ENCODE measurements around the gene RPL22.

RPL22 gene

DNA sequence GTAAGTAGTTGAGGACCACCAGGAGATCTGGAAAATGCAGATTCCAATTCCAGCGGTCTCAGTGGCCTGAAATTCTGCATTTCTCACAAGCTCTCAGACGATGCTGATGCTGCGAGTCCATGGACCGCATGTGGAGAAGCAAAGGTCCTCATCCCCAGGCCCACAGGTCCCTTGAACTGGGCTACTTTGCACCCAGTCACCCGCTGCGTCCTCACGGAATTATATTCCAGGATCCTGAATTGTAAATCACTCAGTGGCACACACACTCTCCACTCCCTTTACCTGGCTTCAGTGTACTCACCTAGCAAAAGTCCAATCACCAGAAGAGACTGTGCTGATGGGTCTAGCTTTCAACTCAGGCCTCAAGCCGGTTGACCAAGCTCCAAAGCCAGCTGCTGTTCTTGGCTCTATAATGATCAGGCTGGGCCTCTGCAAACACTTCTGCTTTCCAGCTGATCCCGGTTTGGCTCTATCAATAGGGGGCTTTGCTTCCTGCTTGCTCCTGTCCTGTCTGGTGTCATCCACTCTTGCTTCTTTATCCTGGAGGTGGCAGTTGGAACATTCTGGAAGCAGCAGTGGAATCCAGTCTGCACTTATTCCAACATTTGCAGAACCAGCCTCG, 904 bp upstream of the RPL22 start:
- no peak for DNase-seq

GRCh38 chr1:6198646-6199297, 623 bp downstream of the RPL22 start:
- DNase-seq: peak; percentile 23

DNA sequence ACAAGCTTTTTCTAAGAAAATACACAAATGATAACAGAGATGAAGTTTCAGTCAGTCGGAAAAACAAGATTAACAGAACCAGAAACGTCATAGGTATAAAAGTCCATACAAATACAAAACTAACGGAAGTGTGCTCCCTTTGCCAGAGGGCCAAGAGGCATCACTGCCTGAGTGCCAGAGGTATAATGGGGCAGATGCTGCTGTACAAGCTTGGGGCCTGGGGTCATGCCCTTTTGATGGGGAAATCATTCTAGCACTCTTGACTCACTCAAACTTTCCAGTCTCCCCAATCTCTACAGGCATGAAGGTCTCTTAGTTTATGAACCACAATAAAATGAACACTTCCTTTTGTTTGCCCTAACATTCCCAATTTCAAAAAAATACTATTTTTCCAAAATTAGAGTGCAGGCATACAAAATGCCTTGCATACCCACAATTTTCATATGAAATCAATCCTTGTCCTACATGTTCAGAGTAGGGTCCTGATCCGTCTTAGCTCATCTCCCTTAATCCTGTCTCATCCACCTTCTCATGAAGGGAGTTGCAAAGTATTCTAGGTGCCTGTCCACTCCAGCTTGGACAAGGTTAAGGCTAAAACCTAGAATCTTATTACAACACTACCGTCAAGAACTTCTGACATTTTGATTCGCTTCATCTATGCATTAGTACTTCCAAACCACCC, 1.5 kb downstream of the RPL22 start:
- DNase-seq: no peak

DNA sequence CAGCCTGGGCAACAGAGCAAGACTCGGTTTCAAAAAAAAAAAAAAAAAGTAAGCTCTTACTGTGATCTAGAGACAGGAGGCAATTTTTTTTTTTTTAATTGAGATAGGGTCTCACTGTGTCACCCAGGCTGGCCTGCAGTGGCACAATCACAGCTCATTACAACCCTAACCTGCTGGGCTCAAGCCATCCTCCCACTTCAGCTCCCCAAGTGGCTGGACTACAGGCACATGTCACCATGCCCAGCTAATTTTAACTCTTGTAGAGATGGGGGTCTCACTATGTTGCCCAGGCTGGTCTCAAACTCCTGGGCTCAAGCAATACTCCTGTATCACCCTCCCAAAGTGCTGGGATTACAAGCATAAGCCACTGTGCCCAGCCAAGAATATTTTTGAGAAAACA, 7.4 kb downstream of the RPL22 start:
- no peak for DNase-seq

DNA sequence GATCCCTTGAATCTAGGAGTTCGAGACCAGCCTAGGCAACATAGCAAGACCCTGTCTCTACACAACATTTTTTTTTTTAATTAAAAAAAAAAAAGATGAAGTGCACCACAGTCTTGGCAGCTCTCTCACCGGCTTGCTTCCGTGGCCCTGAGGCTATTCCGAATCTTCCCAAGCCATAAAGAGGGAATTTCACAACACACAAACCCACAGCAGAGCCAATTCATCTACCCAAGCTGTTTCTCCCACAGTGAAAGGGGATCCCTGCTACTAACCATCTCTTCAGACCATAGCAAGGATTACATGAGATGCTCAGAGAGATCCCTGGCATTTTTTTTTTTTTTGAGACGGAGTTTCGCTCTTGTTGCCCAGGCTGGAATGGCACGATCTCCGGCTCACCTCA, 10.9 kb downstream of the RPL22 start:
- DNase-seq: no peak

DNA sequence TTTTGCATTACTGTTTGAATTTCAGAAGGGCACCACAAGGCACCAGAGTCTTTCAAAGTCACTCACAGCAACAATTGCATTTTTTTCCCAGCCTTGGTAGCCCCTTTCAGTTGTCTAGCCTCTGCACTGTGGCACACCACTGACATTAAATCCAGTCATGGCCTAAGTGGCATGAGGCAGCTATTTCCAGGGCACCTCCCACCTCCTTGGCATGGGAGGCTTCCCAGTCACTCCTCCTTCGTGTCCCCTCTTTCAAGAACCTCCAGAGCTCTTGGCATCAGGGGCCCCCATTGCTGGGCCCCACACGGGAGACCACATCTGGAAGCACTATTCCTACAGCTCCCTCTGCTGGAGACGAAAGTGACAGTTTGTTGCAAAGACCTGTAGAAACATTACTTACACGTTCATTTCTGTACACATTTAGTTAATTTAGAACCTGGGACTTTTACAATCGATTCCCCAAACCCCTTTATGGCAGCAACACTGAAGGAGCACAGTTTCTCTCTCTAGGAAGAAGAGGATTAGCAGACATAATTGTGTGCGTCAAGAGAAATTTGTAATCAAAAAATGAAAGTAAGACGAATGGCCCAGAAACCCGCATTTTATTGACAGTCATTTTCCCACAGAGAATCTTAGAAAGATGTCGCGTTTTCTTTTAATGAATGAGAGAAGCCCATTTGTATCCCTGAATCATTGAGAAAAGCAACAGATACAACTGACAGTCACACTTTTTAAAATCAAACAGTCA, 13.6 kb downstream of the RPL22 start:
- peak; percentile 10 for DNase-seq

DNA sequence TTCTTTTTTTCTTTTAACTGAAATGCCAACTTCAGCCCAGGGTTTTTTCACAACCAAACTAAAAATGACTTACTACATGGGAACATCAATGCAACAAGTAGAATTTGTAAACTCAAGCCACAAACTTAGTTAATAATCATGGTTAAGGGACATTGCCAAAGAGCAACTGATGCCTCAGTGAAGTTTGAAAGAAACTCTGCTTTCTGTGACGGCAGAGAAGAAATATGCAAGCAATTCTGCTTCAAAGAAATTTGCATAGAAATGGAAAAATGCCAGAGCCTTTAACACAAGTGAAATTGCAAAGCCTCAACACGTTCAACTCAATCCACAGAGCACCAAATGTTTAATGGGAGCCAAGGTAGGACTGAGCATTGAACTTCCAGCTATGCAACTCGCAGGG, 14.2 kb downstream of the RPL22 start:
- no peak for DNase-seq

- DNase-seq: no peak
Measured at GRCh38 chr1:6184083-6184783, 15.2 kb downstream of the RPL22 start.

DNA sequence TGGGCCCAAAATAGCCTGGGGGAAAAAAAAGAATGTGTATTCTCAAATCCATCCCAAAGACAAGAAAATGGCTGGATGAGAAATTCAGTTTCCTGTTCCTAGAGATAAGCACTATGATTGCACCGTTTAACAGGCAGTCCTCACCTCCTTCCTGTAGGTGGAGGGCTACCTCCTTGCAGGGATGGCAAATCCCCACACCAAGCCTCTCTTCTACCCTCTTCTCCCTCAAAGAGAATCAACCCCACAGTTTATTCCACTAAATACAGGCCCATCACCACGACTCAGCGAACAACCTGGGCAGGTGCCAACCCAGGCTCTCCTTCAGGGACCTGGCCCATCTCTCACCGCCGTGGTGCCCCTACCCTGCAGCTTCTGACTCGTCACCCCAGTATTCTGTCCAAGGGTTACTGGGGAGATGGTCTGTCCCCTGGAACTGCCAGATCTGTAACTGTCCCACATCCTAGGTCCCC, 15.8 kb downstream of the RPL22 start:
- no peak for DNase-seq

GRCh38 chr1:6181347-6181770, 18.0 kb downstream of the RPL22 start:
- no peak for DNase-seq

DNA sequence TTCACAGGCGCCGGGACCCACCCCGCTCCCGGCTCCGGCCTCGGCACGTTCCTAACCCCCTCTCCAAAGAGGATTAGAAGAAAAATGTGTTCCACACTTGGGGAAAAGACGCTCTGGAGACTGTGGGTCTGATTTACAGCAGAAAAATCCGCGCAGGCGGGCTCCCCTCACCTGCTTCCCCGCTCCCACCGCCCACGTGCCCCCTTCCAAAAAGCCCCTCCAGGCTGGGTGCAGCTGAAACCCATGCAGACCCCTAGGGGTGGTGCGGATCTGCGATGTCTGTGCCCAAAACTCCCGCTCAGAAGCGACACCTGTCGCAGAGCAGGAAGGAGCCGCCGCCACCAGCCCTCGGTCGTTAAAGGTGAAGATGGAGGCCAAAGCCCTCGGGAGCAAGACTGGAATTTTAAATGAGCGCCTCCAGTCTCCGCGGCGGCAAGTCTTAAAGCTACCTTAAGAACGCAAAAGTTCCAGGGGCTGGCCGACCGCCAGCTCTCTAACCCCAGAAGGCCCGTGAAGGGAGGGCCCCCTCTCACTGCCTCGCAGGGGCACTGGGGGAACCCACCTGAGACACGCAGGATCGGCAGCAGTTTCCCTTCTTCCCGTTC, 18.6 kb downstream of the RPL22 start:
- DNase-seq: no peak

GRCh38 chr1:6180268-6180706, 19.1 kb downstream of the RPL22 start, which contains the start of gene CHD5:
Gene CHD5 (minus strand): TSS chr1:6180321. CDS start chr1:6180023, 298 bp downstream.
- no peak for DNase-seq

DNA sequence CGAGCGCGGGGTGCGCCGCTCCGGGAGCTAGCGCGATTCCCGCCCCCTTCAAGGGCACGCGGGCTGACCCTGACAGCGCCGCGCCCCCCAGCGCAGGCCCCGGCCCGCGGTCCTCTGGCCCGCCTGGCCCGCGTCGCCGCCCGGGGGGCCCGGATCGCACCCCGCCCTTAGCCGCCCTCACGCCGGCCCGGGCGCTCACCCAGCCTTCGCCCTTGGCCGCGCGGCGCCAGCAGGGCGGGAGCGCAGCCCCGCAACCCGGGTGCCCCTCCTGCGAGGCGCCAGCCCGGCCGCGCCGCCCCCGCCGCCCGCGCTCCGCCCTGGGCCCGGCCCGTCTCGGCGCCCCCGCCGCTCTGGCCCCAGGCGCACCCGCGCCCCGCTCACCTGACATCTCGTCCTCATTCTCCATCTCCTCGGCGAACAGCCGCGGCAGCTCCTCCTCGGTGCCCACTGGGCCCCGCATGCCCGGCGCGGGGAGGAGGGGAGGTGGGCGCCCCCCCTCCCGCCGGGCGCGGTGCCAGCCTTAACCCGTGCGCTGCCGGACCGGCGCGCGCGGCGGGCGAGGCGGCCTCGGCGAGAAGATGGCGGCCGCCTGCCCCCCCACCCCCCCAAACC, 19.7 kb downstream of the RPL22 start:
- DNase-seq: no peak

DNA sequence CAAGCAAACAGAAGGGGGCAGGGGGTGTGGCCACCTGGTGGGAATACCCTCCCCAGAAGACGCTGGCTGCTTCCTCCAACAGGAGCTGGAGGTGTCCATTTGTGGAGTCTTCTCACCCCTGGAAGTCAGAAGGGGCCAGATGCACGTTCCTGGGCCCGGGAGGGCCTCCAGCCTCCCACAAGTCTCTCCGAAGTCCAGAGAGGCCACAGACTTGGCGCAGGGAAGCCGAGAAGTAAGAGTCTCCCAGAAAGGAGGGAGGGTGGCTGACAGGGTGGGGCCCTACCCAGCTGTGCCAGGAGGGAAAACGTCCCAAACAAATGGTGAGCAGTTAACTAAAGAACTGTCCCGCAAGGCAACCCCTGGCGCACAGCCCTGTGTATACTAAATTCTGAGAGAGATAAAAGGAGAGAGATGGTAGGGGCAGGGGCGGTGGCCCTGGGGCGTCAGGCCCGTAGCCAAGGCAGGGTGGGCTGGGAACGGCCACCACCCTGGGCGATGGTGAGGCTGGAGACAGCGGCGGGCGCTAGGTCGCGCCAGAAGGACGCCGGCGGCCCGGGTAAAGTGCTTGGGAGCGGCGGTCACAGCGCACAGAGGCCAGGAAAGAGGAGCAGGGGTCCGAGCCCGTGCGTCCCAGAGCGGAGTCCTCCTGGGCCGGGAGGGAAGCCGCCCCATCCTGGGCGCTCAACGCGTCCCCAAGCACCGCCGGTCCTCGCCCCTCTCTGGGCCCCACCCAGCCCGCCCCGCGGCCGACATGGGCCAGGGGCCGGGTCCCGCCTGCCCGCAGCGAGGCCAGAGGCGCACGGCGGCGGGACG, 20.4 kb downstream of the RPL22 start:
- no peak for DNase-seq

DNA sequence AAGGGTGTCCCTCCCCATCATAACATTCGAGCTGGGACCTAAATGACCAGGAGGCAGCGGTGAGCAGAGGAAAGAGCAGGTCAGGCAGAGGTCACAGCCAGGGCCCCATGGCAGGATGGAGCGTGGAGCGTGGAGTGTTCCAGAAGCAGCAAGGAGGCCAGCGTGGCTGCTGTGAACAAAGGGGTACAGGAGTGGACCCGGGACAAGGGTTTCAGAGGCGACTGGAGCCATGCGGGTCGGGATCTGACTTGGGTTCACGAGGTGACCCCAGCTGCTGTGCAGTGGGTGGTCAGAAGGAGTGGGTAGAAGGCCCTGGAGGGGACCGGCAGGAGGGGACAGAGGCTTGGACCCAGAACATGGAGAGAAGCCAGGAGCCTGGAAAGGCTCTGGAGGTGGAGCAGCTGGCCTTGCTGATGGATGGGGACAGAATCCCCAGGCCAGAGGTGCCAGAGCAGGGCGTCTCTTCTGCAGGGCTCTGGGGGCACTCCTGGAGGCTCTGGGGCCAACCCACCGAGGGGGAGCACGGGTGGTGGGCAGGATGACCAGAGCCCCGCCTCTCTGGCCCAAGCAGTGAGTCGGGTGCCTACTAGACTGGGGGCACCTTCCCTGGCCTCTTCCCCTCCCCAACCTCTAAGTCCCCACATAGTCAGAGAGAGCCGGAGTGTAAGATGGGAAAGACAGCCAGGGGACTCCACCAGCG, 21.6 kb downstream of the RPL22 start:
- DNase-seq: no peak

- DNase-seq: no peak
Measured at GRCh38 chr1:6176779-6177178, 22.6 kb downstream of the RPL22 start.

DNA sequence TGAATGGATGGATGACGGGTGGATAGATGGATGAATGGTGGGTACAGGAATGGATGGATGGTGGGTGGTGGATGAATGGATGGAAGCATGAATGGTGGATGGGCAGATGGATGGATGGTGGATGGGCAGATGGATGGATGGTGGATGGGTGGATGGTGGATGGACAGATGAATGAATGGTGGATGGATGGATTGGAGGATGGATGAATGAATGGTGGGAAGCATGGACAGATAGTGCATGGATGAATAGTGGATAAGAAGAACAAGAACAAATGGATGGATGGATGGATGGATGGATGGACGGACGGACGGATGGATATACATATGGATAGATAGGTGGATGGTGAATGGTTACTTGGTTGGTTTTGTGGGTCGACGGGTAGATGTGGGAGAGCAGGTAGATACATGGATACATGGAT, 24.0 kb downstream of the RPL22 start:
- no peak for DNase-seq

DNA sequence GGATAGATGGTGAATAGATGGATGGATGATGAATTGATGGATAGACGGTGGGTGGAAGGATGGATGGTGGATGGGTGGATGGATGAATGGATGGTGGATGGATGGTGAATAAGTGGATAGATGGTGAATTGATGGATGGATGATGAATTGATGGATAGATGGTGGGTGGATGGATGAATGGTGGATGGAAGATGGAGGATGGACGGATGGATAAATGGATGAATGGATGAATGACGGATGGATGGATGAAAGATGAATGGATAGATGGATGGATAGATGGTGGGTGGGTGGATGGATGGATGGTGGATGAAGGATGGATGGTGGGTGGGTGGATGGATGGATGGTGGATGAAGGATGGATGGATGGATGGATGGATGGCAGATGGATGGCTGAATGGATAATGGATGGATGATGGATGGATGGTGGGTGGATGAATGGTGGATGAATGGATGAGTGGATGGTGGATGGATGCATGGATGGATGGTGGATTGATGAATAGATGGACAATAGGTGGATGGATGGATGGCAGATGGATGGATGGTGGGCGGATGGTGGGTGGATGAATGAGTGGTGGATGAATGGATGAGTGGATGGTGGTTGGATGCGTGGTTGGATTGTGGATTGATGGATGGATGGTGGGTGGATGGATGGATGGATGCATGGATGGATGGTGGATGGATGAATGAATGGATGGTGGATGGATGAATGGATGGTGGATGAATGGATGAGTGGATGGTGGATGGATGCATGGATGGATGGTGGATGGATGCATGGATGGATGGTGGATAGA, 24.6 kb downstream of the RPL22 start:
- no peak for DNase-seq

GRCh38 chr1:6172549-6172948, 26.8 kb downstream of the RPL22 start:
- DNase-seq: no peak
